Natural killer cell (primary cell): Measurements from ENCODE around the gene E2F4. TPM values are rescaled to one million over a fixed set of nuclear protein-coding genes. Genes with fewer than 3 reads are reported as not detected.

Experiments
- ATAC-seq, 3 donors: fragments of 150-1000 bp in 2 of 3; fragments of 200-7000 bp in 1 of 3; cut with Tn5 transposase; 1 replicate in 1 of 3; 2 replicates in 2 of 3; pipeline ENCODE4 v1.10.0; 2021; ENCODE audit warnings: mild to moderate bottlenecking in 2 of 3, moderate library complexity in 2 of 3
- DNase-seq, 2 donors: peaks; one replicate each; pipeline versions ENCODE4 v3.0.0 to v3.0.0-alpha.2; 2013 to 2021; ENCODE audit warnings: mixed read lengths in 1 of 2
- H3K27ac ChIP-seq: one replicate; pipeline ENCODE4 v1.5.1; 2013; ENCODE audit warnings: mild to moderate bottlenecking, low read length
- H3K27me3 ChIP-seq: one replicate; pipeline ENCODE4 v1.6.1; 2013; ENCODE audit warnings: low read length; ENCODE audit not compliant: control insufficient read depth, insufficient read depth
- H3K36me3 ChIP-seq: one replicate; pipeline ENCODE4 v1.6.1; 2013; ENCODE audit warnings: low read length; ENCODE audit not compliant: control insufficient read depth, insufficient read depth
- H3K4me1 ChIP-seq: one replicate; pipeline ENCODE4 v1.6.1; 2013; ENCODE audit warnings: low read length; ENCODE audit not compliant: control insufficient read depth, insufficient read depth
- H3K4me3 ChIP-seq: one replicate; pipeline ENCODE4 v1.5.1; 2013; ENCODE audit warnings: low read length
- H3K9me3 ChIP-seq: one replicate; pipeline ENCODE4 v1.6.1; 2013; ENCODE audit warnings: low read length; ENCODE audit not compliant: control insufficient read depth, insufficient read depth
- H3K27ac Mint-ChIP-seq, 2 donors: one replicate each; pipeline ENCODE4 v1.8.0; 2022; ENCODE audit warnings: mild to moderate bottlenecking in 2 of 2, mixed read lengths in 2 of 2, moderate library complexity in 1 of 2
- H3K27me3 Mint-ChIP-seq, 2 donors: one replicate each; pipeline ENCODE4 v1.8.0; 2022; ENCODE audit warnings: low read depth in 2 of 2, mixed read lengths in 2 of 2
- H3K36me3 Mint-ChIP-seq: one replicate; pipeline ENCODE4 v1.8.0; 2022; ENCODE audit warnings: mixed read lengths
- H3K4me1 Mint-ChIP-seq, 2 donors: one replicate each; pipeline ENCODE4 v1.8.0; 2022; ENCODE audit warnings: mixed read lengths in 2 of 2
- H3K4me3 Mint-ChIP-seq: one replicate; pipeline ENCODE4 v1.8.0; 2022; ENCODE audit warnings: mild to moderate bottlenecking, moderate library complexity, mixed read lengths
- H3K9me3 Mint-ChIP-seq, 2 donors: one replicate each; pipeline ENCODE4 v1.8.0; 2022; ENCODE audit warnings: mixed read lengths in 2 of 2
- CTCF ChIP-seq: fragments of 200-600 bp; IDR thresholded peaks from one replicate; pipeline ENCODE4 v1.8.0; 2022; ENCODE audit warnings: antibody characterized with exemption
- WGBS: methylation state at CpG from one replicate; pipeline ENCODE4 v1.1.7; 2013; ENCODE audit warnings: missing lambda C conversion rate; ENCODE audit not compliant: insufficient coverage; 5-methylcytosine and 5-hydroxymethylcytosine counted together
- intact Hi-C: fragments of 100-400 bp; cut with micrococcal nuclease; formaldehyde crosslinking; loops from one replicate; pipeline ENCODE4 v1.14.2; 2022
- total RNA-seq, 4 donors: library from RNA; stranded (reverse); fragments of 120-200 nt in 1 of 4; gene quantifications; one replicate each; pipeline versions ENCODE4 v1.2.3 to v1.2.4, GENCODE V29; 2013 to 2022

Gene E2F4
- total RNA-seq, 3 donors from 2014 or later (not counting 1 experiment from before 2014, with no cell fraction given): 57.6 to 91.7 (median 74.5) TPM

- Mint-ChIP-seq H3K27ac (peak overlapping the region; percentile 82 to 83), H3K36me3 (no peaks in the 10 kb centered on the region), H3K9me3 (no peaks in the 10 kb centered on the region), H3K27me3 (peaks cover 0 to 5% of the 10 kb centered on the region in 2 donors), H3K4me3 (peak overlapping the region; percentile 95), H3K4me1 (peaks cover 8 to 11% of the 10 kb centered on the region in 2 donors)
- 17% methylated on average over 10 of the region's 12 CpGs for WGBS
- no peak overlapping the region for H3K4me3 ChIP-seq
- no peaks in the 10 kb centered on the region for H3K9me3 ChIP-seq
- intact Hi-C loops: loop anchor here (1.0 to 2.0 kb wide), 2 partner anchors 41 to 208 kb away; partner anchors contain the start of gene TMEM208
- H3K27ac ChIP-seq: no peak overlapping the region
- DNase-seq: no peak
- peaks cover 23% of the 10 kb centered on the region for H3K4me1 ChIP-seq
- no peak for ATAC-seq
- peak; percentile 38 for TF ChIP-seq CTCF
- H3K27me3 ChIP-seq: peaks cover 2% of the 10 kb centered on the region
- no peaks in the 10 kb centered on the region for H3K36me3 ChIP-seq
Measured at GRCh38 chr16:67185651-67186134, 6.3 kb upstream of the E2F4 start.

- Mint-ChIP-seq H3K4me3 (no peak overlapping the region), H3K36me3 (no peaks in the 10 kb centered on the region), H3K4me1 (peaks cover 13 to 16% of the 10 kb centered on the region in 2 donors), H3K27me3 (peaks cover 0 to 5% of the 10 kb centered on the region in 2 donors), H3K9me3 (no peaks in the 10 kb centered on the region), H3K27ac (no peak overlapping the region)
- Histone ChIP-seq H3K27me3 (peaks cover 2% of the 10 kb centered on the region), H3K4me3 (no peak overlapping the region), H3K36me3 (no peaks in the 10 kb centered on the region), H3K9me3 (no peaks in the 10 kb centered on the region), H3K4me1 (peaks cover 25% of the 10 kb centered on the region), H3K27ac (no peak overlapping the region)
- intact Hi-C loops: no loop called here
- TF ChIP-seq CTCF: no peak
- WGBS: 75% methylated on average over 5 of the region's 5 CpGs
- ATAC-seq (no peak), DNase-seq (no peak)
Measured at GRCh38 chr16:67186550-67186950, 5.4 kb upstream of the E2F4 start.

GRCh38 chr16:67187175-67187890 lies 4.6 kb upstream of the E2F4 start:
- no peaks in the 10 kb centered on the region for H3K9me3 Mint-ChIP-seq
- Histone ChIP-seq H3K4me3 (no peak overlapping the region), H3K9me3 (no peaks in the 10 kb centered on the region), H3K27ac (no peak overlapping the region), H3K36me3 (no peaks in the 10 kb centered on the region), H3K27me3 (peaks cover 2% of the 10 kb centered on the region), H3K4me1 (peaks cover 29% of the 10 kb centered on the region)
- DNase-seq (no peak), ATAC-seq (no peak)
- no peak overlapping the region for H3K4me3 Mint-ChIP-seq
- peaks cover 17 to 22% of the 10 kb centered on the region in 2 donors for H3K4me1 Mint-ChIP-seq
- no peaks in the 10 kb centered on the region for H3K36me3 Mint-ChIP-seq
- intact Hi-C loops: no loop called here
- peaks cover 0 to 5% of the 10 kb centered on the region in 2 donors for H3K27me3 Mint-ChIP-seq
- no peak for TF ChIP-seq CTCF
- 90% methylated on average over 26 of the region's 26 CpGs for WGBS
- no peak overlapping the region for H3K27ac Mint-ChIP-seq
